GM21619 (cell line): ENCODE measurements around the gene GRIK4.
"Not testable (repeated sequence)": the region's sequence is repeated elsewhere in the genome, so short reads cannot be mapped to it uniquely, and the experiment has no call there.

Experiments used
- ATAC-seq: cut with Tn5 transposase; IDR thresholded peaks from one replicate; pipeline ENCODE4 v1.9.1; 2021; ENCODE audit not compliant: unreplicated experiment

Gene GRIK4

GRCh38 chr11:120598517-120599257, 87.1 kb downstream of the GRIK4 start:
- ATAC-seq = no peak

DNA sequence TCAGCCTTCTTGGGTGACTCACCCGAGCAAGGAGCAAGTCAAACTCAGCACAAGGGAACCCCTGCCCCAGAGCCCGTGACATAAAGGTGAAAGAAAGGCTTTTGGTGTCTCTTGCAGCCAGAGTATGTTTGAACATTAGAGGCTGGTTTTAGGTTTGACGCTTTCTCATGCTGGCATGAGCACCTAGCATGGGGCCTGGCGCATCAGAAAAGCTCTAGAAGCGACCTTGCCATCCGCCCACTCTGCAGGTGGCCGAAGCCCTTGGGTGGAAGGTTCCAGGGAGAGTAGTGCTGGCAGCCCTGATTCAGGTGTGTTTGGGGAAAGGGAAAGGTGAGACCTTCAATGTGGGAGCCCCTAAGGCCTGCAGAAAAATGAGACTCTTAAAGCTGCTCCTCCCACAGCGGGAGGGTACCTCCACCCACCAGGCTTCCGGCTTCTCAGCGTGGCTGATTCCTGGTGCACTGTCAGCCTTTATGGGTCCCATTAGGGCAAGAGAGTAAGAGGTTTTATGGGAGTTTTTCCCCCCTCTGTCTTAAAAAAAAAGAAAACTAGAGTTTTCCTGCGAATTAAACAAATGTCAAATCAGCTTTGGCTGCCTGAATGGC, 88.4 kb downstream of the GRIK4 start:
- ATAC-seq = no peak

- ATAC-seq = no peak
These were observed 90.0 kb downstream of the GRIK4 start for GRCh38 chr11:120601536-120601935.

DNA sequence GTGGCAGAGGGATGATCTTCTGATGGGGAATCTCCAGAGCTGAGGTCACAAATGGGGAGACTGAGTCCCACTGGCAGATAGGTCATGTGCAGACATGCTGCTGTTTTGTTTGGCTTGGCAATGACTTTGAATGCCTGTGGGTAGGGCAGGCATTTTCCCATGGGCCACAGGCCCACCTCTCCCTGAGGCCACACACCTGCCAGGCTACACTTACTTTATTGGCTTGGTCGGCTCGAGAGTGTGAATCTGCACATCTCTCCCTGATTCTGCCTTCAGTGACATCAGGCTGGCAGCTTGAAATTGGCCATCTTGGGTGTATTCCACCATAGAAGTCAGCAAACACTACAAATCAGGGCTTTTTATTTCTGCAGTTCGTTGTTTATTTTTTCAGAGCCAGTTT, 91.5 kb downstream of the GRIK4 start:
- ATAC-seq = no peak

DNA sequence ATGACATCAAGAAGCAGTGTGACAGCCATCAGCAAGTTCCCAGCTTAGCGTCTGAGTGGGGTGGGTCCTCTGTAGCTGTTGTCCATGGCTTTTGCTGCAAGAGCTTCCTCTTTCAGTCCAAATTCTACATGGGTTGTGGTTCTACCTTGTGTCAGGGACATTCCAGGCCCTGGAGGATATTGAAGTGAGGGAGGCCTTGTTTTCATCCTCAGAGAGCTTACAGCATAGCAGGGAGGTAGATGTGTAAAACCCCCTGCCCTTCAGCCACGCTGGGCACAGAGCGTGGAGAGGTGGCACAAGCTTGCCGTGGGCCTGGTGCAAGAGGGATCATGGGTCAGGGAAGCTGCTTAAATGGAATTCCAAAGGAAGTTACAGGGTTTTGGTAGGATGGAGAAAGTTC, 93.9 kb downstream of the GRIK4 start:
- ATAC-seq = no peak

DNA sequence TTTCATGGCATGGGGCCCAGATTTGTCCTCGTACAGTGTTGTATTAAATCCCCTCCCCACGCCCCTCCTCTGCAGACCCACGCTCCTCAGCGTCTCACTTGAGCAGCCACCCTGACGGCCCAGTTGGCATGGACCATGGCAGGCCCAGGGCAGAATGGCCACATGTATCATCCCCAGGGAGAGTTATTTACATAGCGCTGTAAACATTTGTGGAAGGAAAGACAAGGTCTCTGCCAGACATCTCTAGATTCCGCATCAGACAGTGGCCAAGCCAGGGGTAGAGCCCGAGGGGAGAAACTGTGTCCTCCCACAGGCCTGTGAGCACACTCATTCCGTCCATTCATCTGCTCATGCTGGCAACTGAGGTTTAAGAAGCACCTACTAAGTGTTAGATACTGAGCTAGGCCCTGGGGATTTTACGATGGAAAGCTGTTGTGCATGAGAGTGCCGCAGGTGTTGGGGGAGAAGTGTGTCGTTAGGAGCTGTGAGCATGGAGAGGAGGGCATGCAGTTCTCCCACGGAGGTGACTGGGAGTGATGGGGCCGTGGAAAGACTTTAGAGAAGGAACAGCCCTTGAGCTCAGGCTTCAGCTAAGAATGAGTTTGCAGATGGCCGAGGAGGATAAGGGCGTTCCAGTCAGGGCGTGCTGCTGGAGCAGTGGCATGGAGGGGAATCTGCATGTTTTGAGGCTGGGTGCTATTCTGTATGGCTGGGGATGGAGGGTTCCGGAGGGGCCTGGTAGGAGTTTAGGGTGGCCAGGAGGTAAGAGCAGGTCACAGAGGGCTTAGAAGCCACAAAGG, 94.9 kb downstream of the GRIK4 start:
- ATAC-seq = no peak

DNA sequence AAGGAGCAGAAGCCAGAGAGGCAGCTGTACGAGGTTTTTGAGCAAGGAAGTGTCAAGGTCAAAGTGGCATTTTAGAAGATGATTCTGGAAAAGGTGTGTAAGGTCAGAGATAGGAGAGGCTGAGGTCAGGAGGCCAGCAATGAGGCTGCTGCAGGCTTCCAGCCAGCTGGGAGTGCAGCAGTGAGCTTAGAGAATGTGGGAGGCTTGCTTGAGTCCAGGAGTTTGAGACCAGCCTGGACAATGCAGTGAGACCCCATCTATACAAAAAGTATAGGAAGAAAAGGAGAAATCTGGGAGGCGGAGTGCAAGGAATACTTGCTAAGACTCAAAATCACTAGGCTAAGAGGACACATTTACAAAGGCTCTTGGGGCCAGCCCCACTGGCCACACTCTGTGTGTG, 96.5 kb downstream of the GRIK4 start:
- ATAC-seq = no peak

GRCh38 chr11:120608760-120609211, 97.2 kb downstream of the GRIK4 start:
- ATAC-seq = no peak

DNA sequence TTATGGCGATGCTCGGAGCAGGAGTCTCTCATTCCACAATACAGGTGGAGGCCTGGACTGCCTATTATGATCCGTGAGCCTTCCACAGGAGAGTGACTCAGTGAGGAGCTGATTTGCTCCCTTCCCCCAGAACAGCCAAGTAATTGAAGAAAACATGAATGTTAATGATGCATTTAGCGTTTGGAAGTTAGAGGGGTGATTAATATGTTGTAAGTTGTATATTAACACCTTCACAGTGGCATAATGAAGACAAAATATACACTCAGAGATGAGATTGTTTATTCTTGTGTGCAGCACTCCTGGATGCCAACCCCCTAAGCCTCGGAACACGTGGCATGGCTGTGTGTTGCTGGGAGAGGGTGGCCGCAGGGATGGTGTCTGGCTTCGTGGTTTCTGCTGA, 98.6 kb downstream of the GRIK4 start:
- no peak for ATAC-seq

DNA sequence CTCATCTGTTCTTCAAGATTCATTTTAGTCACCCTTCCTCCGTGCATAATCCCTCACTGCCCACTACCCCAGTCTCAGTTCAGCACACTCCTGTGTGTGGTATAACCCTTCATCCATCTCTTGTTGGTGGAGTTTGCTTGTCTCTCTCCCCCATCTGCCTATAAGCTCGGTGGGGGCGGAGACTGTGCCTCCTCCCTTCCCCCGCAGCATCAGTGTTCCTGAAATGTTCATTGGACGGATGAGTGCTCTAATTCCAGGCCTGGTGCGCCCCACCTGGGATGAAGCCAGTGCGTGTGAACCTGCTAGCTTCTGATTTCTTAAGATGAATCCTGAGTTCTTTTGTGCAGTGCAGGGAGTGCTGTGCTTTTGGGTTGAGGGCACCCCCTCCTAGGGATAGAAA, 100.0 kb downstream of the GRIK4 start:
- ATAC-seq = no peak

- ATAC-seq = peak; percentile 84
These were observed 101.1 kb downstream of the GRIK4 start for GRCh38 chr11:120612513-120613263.

DNA sequence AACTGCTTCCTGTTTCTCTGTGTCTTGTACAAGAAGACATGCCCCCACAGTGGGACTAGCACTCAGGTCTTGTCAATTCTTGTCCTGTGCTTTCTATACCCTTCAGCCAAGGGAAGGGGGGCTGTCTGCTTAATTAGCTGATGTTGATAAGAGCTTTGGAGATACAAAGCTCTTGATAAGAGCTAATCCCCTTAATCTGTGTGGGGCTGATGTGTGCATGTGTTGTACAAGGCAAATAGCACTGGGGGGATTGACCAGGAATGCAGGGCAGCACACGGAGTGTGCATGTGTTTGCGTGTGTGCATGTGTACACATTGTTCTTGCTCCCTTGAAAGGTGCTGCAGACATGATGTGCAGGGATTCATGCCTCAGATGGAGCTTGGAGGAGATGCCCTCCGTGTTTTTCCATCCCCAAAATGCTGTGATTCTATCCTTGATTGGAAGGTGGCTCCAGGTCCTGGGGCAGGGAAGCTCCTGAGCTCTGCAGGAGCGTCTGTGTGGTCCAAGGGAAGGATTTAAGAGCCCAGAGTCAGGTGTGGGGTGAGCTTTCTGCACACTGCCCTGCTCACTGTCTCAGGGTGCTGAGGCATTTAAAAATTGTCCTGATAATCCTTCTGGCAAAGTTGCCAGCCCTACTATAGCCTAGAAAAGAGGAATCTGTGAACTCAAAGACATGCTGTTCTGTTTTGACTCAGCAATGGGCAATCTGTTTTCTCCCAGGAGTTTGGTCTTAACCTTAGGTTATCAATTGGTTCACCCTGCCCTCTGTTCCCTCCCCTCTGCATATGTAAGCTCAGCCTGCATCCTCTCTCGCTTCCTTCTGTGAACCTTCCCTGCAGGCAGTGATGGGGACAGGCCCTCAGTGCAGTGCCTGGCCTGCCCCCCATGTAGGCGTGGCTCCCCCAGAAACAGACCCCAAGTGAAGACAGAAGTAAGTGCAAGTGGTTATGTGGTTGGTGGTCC, 102.0 kb downstream of the GRIK4 start:
- ATAC-seq = peak; percentile 65

DNA sequence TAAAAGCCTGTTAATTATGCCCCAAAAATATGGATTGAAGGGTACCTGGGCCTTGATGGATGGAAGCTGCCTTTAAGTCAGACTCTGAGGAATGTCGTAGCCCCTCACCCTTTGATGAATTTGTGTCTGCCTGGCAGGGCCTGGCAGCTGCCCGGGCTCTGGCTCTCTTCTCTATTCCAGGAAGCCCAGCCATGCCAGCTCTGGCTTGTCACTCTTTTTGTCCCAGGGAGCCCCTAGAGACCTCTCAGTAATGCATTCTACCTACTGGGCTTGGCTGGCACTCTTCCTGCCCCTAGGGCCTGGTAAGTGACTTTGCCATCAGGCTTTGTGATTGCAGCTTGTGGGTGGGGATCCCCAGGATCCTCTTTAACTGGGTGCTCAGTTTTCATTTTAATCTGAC, 103.8 kb downstream of the GRIK4 start:
- ATAC-seq = no peak

DNA sequence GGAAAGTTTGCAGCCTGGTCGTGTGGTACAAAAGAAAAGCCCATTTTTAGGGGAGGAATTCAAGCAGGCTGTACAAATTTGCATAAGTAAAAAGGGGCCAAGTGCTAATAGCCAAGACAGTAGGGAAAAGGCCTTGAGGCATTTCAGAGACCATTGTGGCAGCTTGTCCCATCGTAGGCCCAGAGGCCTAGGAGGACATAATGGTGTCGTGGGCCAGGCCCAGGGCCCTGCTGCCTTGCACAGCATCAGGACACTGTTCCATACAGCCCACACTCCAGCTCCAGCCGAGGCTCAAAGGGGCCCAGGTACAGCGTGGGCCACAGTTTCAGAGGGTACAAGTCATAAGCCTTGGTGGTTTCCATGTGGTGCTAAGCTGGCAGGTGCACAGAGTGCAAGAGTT, 106.9 kb downstream of the GRIK4 start:
- no peak for ATAC-seq

DNA sequence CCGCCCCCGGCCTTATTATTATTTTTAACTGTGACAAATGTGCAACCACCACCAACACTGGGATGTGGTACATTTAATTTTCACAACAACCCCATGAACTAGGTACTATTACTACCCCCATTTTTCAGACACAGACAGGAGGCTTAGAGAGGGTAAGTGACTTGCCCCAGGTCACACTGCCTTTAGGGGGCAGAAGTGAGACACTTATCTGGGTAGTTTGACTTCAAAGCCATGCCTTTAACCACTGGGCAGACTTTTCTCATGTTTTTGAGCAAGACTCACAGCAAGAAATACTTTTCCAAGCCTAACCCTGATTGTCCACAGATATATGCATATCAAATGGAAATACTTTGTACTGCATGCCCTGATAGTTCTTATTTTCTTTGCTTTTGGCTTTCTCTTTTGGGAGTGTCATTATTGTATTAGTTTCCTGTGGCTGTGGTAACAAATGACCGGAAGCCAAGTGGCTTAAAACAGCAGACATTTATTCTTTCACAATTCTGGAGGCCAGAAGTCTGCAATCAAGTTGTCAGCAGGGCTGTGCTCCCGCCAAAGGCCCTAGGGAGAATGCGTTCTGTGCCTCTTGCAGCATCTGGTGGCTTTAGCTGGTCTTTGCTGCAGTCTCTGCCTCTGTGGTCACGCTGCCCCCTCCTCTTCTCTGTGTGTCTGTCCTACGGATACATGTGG, 110.8 kb downstream of the GRIK4 start:
- ATAC-seq = peak; percentile 77

GRCh38 chr11:120624992-120625391, 113.4 kb downstream of the GRIK4 start:
- not testable (repeated sequence) for ATAC-seq

GRCh38 chr11:120625565-120625964, 114.0 kb downstream of the GRIK4 start:
- no peak for ATAC-seq

GRCh38 chr11:120626791-120627190, 115.2 kb downstream of the GRIK4 start:
- ATAC-seq = no peak

DNA sequence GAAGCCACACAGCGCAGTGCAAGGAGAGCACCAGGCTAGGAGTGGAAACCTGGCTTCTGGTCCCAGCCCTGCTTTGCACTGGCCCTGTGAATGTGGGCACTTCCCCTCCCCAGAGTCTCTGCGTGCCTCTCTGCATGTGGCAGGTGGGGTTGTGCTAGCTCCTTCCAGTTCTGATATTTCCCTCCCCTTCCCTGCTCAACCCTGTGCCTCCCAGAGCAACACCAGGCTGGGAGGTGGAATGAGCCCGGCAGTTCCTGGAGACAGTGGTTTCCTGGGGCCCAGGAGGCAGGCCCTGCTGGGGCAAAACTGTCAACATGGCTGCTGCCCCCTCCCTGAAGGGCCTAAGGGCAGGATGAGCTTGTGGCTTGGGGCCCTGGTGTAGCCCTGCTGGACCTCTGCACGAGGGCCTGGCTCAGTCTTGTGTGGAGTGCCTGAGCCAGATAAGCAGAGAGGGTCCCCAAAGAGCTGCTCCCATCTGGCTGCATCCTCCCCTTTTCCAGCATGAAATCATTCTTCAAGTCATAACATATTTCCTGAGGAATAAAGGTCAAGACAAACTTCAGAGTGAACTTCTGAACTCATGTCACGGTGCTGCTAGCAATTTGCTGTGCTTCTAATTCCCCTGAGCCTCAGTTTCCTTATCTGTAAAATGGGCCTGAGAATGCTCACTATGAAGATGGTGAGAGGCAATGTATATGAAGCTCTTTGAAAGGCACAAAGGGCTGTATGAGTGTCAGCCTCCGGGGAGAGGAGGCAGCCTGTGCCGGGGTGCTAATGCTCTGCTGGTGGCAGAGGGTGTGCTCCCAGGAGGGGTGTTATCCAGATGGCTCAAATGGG, 116.0 kb downstream of the GRIK4 start:
- no peak for ATAC-seq
